HG02763 (cell line): ENCODE measurements around the gene MAD2L1BP.
"Not testable (repeated sequence)": the region's sequence is repeated elsewhere in the genome, so short reads cannot be mapped to it uniquely, and the experiment has no call there.

Experiments
- ATAC-seq: cut with Tn5 transposase; IDR thresholded peaks from one replicate; pipeline ENCODE4 v1.9.1; 2021; ENCODE audit warnings: mild to moderate bottlenecking, moderate library complexity; ENCODE audit not compliant: unreplicated experiment

The MAD2L1BP gene, protein sequence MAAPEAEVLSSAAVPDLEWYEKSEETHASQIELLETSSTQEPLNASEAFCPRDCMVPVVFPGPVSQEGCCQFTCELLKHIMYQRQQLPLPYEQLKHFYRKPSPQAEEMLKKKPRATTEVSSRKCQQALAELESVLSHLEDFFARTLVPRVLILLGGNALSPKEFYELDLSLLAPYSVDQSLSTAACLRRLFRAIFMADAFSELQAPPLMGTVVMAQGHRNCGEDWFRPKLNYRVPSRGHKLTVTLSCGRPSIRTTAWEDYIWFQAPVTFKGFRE

DNA sequence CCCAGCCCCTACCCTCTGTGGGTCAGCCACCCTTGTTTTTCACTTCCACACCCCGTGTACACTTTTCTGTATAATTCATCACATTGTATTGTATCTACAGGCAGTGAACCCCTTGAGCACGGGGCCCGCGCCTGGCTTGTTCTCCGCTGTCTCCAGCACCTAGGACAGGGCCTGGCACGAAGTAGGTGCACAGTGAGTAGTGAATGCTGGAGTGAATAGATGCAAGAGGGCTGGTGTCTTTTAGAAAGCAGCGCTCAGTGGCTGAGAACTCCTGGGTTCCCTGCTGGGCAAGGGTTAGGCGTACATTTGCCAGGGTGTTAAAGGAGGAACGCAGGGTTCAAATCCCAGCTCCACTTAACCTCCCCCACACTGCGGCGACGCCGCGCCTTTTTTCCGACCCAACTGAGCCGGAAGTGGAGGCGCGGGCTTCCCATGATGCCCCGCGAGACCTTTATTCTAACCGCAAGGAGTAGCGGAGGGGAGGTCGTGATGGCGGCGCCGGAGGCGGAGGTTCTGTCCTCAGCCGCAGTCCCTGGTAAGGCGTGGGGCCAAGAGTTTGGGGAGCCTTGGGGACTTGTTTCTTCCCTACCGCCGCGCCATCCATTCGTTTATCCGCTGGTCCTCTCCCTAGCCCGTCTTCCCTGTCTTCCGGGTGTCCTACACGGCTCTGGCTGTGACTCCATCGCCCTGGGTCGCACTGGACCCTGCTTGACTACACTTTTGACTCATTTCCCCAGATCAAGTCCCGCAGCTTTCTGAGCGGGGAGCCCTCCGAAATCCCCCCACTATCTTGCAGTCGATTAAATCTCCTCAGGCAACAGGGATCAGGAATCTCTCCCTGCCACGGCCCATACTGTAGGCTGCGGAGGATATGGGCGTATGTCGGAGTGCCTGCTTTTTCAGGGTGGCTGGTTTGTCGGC lies at the start of gene MAD2L1BP:
Gene MAD2L1BP, plus strand, starts transcription at position 454 of the 921 bp plus-strand sequence. Its CDS starts 36 bp downstream, at position 490.
- peak; percentile 78 for ATAC-seq

- ATAC-seq = no peak
Measured at GRCh38 chr6:43588194-43588593, 47.4 kb upstream of the MAD2L1BP start.

DNA sequence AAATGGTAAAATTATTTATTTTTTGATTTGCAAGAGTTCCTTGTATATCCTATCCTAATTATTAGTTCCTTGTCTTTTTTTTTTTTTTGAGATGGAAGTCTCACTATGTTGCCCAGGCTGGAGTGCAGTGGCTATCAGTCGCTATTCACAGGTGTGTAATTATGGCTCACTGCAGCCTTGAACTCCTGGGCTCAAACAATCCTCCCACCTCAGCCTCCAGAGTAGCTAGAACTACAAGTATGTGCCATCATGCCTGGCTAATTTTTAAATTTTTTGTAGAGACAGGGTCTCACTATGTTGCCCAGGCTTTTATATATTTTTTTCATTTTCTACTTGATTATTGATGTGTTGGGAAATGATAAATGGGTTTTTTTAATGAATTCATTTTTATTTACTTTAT lies 46.1 kb upstream of the MAD2L1BP start:
- ATAC-seq = not testable (repeated sequence)

- no peak for ATAC-seq
Measured at GRCh38 chr6:43593938-43594337, 41.7 kb upstream of the MAD2L1BP start.

GRCh38 chr6:43600595-43600994 lies 35.0 kb upstream of the MAD2L1BP start:
- no peak for ATAC-seq

- ATAC-seq = no peak
Measured at GRCh38 chr6:43604174-43604573, 31.5 kb upstream of the MAD2L1BP start.

DNA sequence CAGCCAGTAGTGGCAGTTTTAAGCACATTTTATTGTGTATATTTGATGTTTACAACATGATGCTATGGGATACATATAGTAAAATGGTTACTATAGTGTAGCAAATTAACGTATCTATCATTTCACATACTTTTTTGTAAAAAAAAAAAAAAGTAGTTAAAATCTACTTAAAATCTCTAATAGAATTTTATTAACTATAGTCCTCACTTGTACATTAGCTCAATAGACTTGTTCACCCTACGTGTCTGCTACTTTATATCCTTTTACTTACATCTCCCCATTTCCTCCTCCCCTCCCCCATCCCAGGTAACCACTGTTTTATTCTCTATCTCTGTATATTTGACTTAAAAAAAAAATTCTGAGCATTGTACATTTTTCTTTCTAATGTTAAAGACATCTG lies 29.6 kb upstream of the MAD2L1BP start:
- no peak for ATAC-seq

DNA sequence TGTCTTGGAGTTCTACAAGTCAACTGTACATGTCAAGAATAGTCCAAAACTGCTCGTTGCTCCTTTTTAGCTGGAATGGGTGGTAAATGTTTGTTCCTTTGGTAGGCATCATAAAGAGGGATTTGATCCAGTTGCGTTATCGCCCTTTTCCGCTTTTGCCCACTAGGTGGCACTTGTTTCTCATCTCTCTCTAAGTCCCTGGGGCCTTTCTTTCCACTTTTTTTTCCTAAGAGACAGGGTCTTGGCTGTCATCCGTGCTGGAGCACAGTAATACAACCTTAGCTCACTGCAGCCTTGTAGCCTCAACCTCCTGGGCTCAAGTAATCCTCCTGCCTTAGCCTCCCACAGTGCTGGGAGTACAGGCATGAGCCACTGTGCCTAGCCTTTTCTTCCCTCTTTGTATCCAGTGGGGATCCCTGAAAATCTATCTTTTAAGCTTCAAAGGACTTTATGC lies 27.3 kb upstream of the MAD2L1BP start:
- ATAC-seq = no peak

DNA sequence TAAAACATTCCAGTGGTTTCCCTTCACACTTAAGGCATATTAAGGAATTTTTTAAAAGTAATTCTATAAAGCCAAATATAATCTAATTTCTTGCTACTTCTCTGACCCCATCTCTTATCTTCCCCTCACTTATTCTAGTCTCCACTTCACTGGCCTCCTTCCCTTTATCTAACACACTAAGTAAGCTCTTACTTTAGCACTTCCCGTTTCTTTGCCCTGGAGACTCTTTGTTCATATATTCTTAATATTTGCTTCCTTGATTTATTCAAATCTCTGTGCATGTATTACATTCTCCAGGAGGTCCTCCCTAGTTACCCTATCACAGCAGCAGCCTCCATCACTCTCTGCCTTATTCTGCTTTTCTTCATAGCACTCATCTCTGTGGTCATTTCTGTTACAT lies 26.8 kb upstream of the MAD2L1BP start:
- no peak for ATAC-seq

GRCh38 chr6:43609402-43609801 lies 26.2 kb upstream of the MAD2L1BP start:
- ATAC-seq = no peak

GRCh38 chr6:43610431-43610830 lies 25.2 kb upstream of the MAD2L1BP start:
- ATAC-seq = no peak

DNA sequence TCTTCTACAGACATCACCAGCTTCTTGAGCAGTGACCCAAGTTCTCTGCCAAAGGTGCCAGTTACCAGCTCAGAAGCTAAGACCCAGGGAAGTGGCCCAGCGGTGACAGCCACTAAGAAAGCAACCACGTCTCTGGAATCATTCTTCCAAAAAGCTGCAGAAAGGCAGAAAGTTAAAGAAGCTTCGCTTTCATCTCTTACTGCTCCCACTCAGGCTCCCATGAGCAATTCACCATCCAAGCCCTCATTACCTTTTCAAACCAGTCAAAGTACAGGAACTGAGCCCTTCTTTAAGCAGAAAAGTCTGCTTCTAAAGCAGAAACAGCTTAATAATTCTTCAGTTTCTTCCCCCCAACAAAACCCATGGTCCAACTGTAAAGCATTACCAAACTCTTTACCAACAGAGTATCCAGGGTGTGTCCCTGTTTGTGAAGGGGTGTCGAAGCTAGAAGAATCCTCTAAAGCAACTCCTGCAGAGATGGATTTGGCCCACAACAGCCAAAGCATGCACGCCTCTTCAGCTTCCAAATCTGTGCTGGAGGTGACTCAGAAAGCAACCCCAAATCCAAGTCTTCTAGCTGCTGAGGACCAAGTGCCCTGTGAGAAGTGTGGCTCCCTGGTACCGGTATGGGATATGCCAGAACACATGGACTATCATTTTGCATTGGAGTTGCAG lies 21.8 kb upstream of the MAD2L1BP start:
- no peak for ATAC-seq

GRCh38 chr6:43614396-43614730 lies 21.3 kb upstream of the MAD2L1BP start:
- ATAC-seq = no peak

- ATAC-seq = no peak
Measured at GRCh38 chr6:43616725-43617472, 18.7 kb upstream of the MAD2L1BP start.

- no peak for ATAC-seq
Measured at GRCh38 chr6:43621078-43621835, 14.4 kb upstream of the MAD2L1BP start.

DNA sequence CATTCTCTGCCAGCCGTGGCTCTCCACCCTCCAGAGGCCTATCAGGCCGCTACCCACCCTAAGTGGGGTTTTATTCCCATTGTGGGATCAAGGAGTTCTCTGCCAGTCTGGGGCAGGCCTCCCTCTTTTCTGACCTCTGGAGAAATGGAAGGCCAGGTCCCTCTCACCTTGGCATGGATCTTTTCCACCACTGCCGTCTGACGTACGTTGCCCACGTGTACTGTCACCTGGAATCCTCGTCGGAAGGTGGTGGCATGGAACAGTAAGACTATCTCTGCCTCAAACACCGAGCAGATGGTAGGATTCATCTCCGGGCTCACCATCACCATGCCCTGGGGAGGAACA lies 13.8 kb upstream of the MAD2L1BP start:
- no peak for ATAC-seq

- no peak for ATAC-seq
Measured at GRCh38 chr6:43622541-43622940, 13.1 kb upstream of the MAD2L1BP start.

DNA sequence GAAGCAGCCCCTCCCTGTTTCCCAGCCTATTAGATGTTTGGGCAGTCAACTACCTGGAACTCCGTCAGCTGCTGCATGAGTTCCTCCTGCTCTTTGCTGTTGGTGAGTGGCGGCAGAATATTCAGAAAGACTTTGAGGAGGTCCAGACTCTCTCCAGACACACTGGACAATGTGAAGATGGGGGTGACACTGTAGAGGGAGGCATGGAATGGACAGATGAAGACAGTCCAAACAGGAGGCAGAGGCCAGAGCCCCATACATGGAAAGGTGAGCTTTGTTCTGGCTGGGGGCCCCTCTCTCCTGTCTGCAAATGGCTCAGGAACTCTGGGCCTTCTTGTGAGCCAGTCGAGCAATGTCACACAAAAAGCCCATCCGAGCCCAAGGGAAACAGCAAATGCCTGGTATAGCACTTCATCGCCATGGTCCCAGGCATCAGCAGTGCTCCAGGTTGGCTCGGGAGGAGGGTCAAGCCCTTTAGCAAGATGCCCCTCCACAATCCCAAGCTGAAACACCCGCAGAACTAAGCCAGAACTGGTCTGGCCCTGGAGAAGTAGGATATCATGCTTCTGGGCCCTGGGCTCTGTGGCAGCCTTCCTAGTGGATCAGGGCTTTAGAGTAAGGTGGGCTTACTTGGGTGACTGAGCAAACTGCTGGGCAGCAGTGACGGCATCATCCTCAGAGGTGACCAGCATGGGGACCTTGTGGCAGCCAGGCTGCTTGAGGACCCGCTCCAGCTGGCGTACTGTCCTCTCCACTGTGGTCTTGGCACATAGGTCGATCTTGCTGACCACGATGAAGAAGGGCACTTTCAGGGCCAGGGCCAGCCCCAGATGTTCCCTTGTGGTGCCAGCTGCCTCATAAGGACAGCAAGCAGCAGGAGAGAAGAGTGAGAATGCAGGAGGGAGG lies 11.5 kb upstream of the MAD2L1BP start:
- ATAC-seq = no peak

DNA sequence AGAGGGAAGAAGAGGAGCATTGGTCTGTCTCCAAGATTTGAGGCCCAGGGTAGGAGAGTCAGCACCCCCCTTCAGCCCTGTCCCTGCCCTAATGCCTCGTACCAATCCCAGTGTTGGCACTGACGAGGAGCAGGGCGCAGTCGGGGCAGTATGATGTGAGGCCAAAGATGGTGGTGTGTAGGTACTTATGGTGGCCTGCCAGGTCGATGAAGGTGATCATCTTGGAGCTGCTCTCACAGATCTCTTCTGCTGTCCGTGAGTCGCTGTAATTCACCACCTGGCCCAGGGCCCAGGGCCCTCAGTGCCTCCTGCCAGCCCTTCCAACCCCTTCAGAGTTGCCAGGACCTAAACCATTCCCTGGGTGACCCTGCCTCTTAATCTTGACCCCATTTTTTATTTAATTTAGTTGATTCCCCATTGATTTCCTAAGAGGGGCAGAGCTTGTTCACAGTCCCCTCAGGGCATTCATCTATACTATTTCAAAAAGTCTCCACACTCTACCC lies 10.8 kb upstream of the MAD2L1BP start:
- ATAC-seq = no peak
